ENCODE data around the gene DIAPH3. TPM values are rescaled to one million over a fixed set of nuclear protein-coding genes. Genes with fewer than 3 reads are reported as not detected.
A peak's percentile ranks its signal among the peaks of the same experiment; 100 is the strongest.

The DIAPH3 gene
- total RNA-seq, 2 experiments from 2014 or later: 24.9 to 34.7 TPM

GRCh38 chr13:59766236-59766635, 397.5 kb downstream of the DIAPH3 start:
- ATAC-seq: no peak
- Mint-ChIP-seq H3K4me1 (no peaks in the 10 kb centered on the region), H3K36me3 (peaks cover 4% of the 10 kb centered on the region)

GRCh38 chr13:59755632-59756290, 408.0 kb downstream of the DIAPH3 start:
- H3K4me3 Mint-ChIP-seq: no peak overlapping the region
- CTCF ChIA-PET: no interaction called here

More at GRCh38 chr13:59766236-59766635, 397.5 kb downstream of the DIAPH3 start:
- no peaks in the 10 kb centered on the region for H3K9me3 Mint-ChIP-seq (ENCODE audit: low read depth)
- no peaks in the 10 kb centered on the region for H3K27me3 Mint-ChIP-seq
- CTCF ChIA-PET: no interaction called here
- no peak overlapping the region for H3K27ac Mint-ChIP-seq
- H3K4me3 Mint-ChIP-seq: no peak overlapping the region
- DNase-seq: no peak

GRCh38 chr13:59754411-59754810, 409.3 kb downstream of the DIAPH3 start:
- DNase-seq: no peak
- CTCF ChIA-PET: no interaction called here
- no peak overlapping the region for H3K4me3 Mint-ChIP-seq
- no peak overlapping the region for H3K27ac Mint-ChIP-seq
- H3K27me3 Mint-ChIP-seq: no peaks in the 10 kb centered on the region
- H3K36me3 Mint-ChIP-seq: peaks cover 1% of the 10 kb centered on the region
- no peaks in the 10 kb centered on the region for H3K4me1 Mint-ChIP-seq
- no peak for ATAC-seq
- H3K9me3 Mint-ChIP-seq (ENCODE audit: low read depth): no peaks in the 10 kb centered on the region

More at GRCh38 chr13:59755632-59756290, 408.0 kb downstream of the DIAPH3 start:
- Mint-ChIP-seq H3K27ac (no peak overlapping the region), H3K36me3 (no peaks in the 10 kb centered on the region), H3K27me3 (no peaks in the 10 kb centered on the region), H3K4me1 (no peaks in the 10 kb centered on the region), H3K9me3 (ENCODE audit: low read depth) (no peaks in the 10 kb centered on the region)
- no peak for ATAC-seq
- DNase-seq: no peak

- Mint-ChIP-seq H3K4me1 (no peaks in the 10 kb centered on the region), H3K27me3 (no peaks in the 10 kb centered on the region), H3K27ac (no peak overlapping the region), H3K9me3 (ENCODE audit: low read depth) (no peaks in the 10 kb centered on the region), H3K36me3 (peaks cover 1% of the 10 kb centered on the region), H3K4me3 (no peak overlapping the region)
- no peak for ATAC-seq
- no peak for DNase-seq
- CTCF ChIA-PET: no interaction called here
Measured at GRCh38 chr13:59750860-59751259, 412.9 kb downstream of the DIAPH3 start.

- CTCF ChIA-PET: interaction anchor here (1.1 kb wide), 1 partner anchor 11 kb away, joined by 3 read pairs; no protein-coding TSS in a partner anchor
- Mint-ChIP-seq H3K4me3 (no peak overlapping the region), H3K9me3 (ENCODE audit: low read depth) (no peaks in the 10 kb centered on the region), H3K27ac (no peak overlapping the region), H3K36me3 (peaks cover 5% of the 10 kb centered on the region), H3K27me3 (no peaks in the 10 kb centered on the region), H3K4me1 (peaks cover 4% of the 10 kb centered on the region)
- ATAC-seq (no peak), DNase-seq (no peak)
Measured at GRCh38 chr13:59748046-59748445, 415.7 kb downstream of the DIAPH3 start.

- ATAC-seq (no peak), DNase-seq (no peak)
- no peak overlapping the region for H3K4me3 Mint-ChIP-seq
- no peak overlapping the region for H3K27ac Mint-ChIP-seq
- CTCF ChIA-PET: no interaction called here
- H3K9me3 Mint-ChIP-seq (ENCODE audit: low read depth): no peaks in the 10 kb centered on the region
- H3K36me3 Mint-ChIP-seq: peaks cover 6% of the 10 kb centered on the region
- peaks cover 4% of the 10 kb centered on the region for H3K4me1 Mint-ChIP-seq
- no peaks in the 10 kb centered on the region for H3K27me3 Mint-ChIP-seq
Measured at GRCh38 chr13:59747529-59747928, 416.2 kb downstream of the DIAPH3 start.

GRCh38 chr13:59746291-59746962, 417.3 kb downstream of the DIAPH3 start:
- no peaks in the 10 kb centered on the region for H3K9me3 Mint-ChIP-seq (ENCODE audit: low read depth)
- no peak overlapping the region for H3K27ac Mint-ChIP-seq
- no peak overlapping the region for H3K4me3 Mint-ChIP-seq
- CTCF ChIA-PET: no interaction called here
- ATAC-seq: no peak
- no peaks in the 10 kb centered on the region for H3K27me3 Mint-ChIP-seq
- DNase-seq: no peak
- H3K4me1 Mint-ChIP-seq: peaks cover 4% of the 10 kb centered on the region
- H3K36me3 Mint-ChIP-seq: peaks cover 8% of the 10 kb centered on the region

- no peak for DNase-seq
- Mint-ChIP-seq H3K36me3 (peaks cover 8% of the 10 kb centered on the region), H3K27ac (no peak overlapping the region), H3K9me3 (ENCODE audit: low read depth) (no peaks in the 10 kb centered on the region), H3K4me3 (no peak overlapping the region), H3K27me3 (no peaks in the 10 kb centered on the region), H3K4me1 (peaks cover 4% of the 10 kb centered on the region)
- no peak for ATAC-seq
- CTCF ChIA-PET: no interaction called here
Measured at GRCh38 chr13:59745392-59745788, 418.3 kb downstream of the DIAPH3 start.

GRCh38 chr13:59744747-59745391, 418.9 kb downstream of the DIAPH3 start:
- Mint-ChIP-seq H3K36me3 (peaks cover 8% of the 10 kb centered on the region), H3K27ac (no peak overlapping the region), H3K27me3 (no peaks in the 10 kb centered on the region)

GRCh38 chr13:59743195-59743594, 420.5 kb downstream of the DIAPH3 start:
- H3K27ac Mint-ChIP-seq: no peak overlapping the region
- CTCF ChIA-PET: no interaction called here
- H3K27me3 Mint-ChIP-seq: no peaks in the 10 kb centered on the region
- peaks cover 4% of the 10 kb centered on the region for H3K4me1 Mint-ChIP-seq
- H3K9me3 Mint-ChIP-seq (ENCODE audit: low read depth): no peaks in the 10 kb centered on the region
- peaks cover 6% of the 10 kb centered on the region for H3K36me3 Mint-ChIP-seq
- DNase-seq (no peak), ATAC-seq (no peak)
- no peak overlapping the region for H3K4me3 Mint-ChIP-seq

More at GRCh38 chr13:59744747-59745391, 418.9 kb downstream of the DIAPH3 start:
- ATAC-seq (no peak), DNase-seq (no peak)
- Mint-ChIP-seq H3K4me3 (no peak overlapping the region), H3K9me3 (ENCODE audit: low read depth) (no peaks in the 10 kb centered on the region), H3K4me1 (peaks cover 4% of the 10 kb centered on the region)
- CTCF ChIA-PET: no interaction called here

- CTCF ChIA-PET: no interaction called here
- Mint-ChIP-seq H3K27ac (no peak overlapping the region), H3K27me3 (no peaks in the 10 kb centered on the region), H3K36me3 (peaks cover 6% of the 10 kb centered on the region), H3K4me3 (no peak overlapping the region), H3K9me3 (ENCODE audit: low read depth) (no peaks in the 10 kb centered on the region), H3K4me1 (peaks cover 4% of the 10 kb centered on the region)
- ATAC-seq (no peak), DNase-seq (no peak)
Measured at GRCh38 chr13:59742467-59742866, 421.3 kb downstream of the DIAPH3 start.

GRCh38 chr13:59738921-59739320, 424.8 kb downstream of the DIAPH3 start:
- CTCF ChIA-PET: no interaction called here
- no peak overlapping the region for H3K27ac Mint-ChIP-seq
- peaks cover 5% of the 10 kb centered on the region for H3K36me3 Mint-ChIP-seq
- no peak for ATAC-seq
- no peaks in the 10 kb centered on the region for H3K27me3 Mint-ChIP-seq
- H3K9me3 Mint-ChIP-seq (ENCODE audit: low read depth): no peaks in the 10 kb centered on the region
- H3K4me3 Mint-ChIP-seq: no peak overlapping the region
- peaks cover 3% of the 10 kb centered on the region for H3K4me1 Mint-ChIP-seq
- DNase-seq: no peak

- H3K9me3 Mint-ChIP-seq (ENCODE audit: low read depth): no peaks in the 10 kb centered on the region
- DNase-seq (peak; percentile 46), ATAC-seq (peak; percentile 72)
- H3K27me3 Mint-ChIP-seq: no peaks in the 10 kb centered on the region
- no peak overlapping the region for H3K4me3 Mint-ChIP-seq
- H3K4me1 Mint-ChIP-seq: peaks cover 3% of the 10 kb centered on the region
- no peaks in the 10 kb centered on the region for H3K36me3 Mint-ChIP-seq
- CTCF ChIA-PET: interaction anchor here (0.6 kb wide), 1 partner anchor 743 kb away, joined by 4 read pairs; no protein-coding TSS in a partner anchor
- no peak overlapping the region for H3K27ac Mint-ChIP-seq
Measured at GRCh38 chr13:59734393-59734792, 429.3 kb downstream of the DIAPH3 start.

GRCh38 chr13:59733744-59734143, 430.0 kb downstream of the DIAPH3 start:
- DNase-seq (no peak), ATAC-seq (no peak)
- Mint-ChIP-seq H3K4me1 (peaks cover 3% of the 10 kb centered on the region), H3K9me3 (ENCODE audit: low read depth) (no peaks in the 10 kb centered on the region), H3K27me3 (no peaks in the 10 kb centered on the region), H3K27ac (no peak overlapping the region), H3K4me3 (no peak overlapping the region), H3K36me3 (no peaks in the 10 kb centered on the region)
- CTCF ChIA-PET: interaction anchor here (0.6 kb wide), 1 partner anchor 744 kb away, joined by 4 read pairs; no protein-coding TSS in a partner anchor
